Parathyroid adenoma (tissue), 2 donors: ENCODE measurements around the gene LRRFIP2.
"Not testable (repeated sequence)": the region's sequence is repeated elsewhere in the genome, so short reads cannot be mapped to it uniquely, and the experiment has no call there.

Experiments used
- H2AFZ ChIP-seq: fragments of 300-600 bp; sonication (generic); one replicate; pipeline ENCODE4 v1.7.0; 2017; ENCODE audit warnings: antibody characterized with exemption, mild to moderate bottlenecking
- H3K27ac ChIP-seq: fragments of 300-600 bp; sonication (generic); one replicate; pipeline ENCODE4 v1.7.0; 2017
- H3K27me3 ChIP-seq: fragments of 300-600 bp; sonication (generic); one replicate; pipeline ENCODE4 v1.7.0; 2017; ENCODE audit warnings: low read length; ENCODE audit not compliant: control insufficient read depth, insufficient read depth
- H3K36me3 ChIP-seq: fragments of 300-600 bp; sonication (generic); one replicate; pipeline ENCODE4 v1.7.0; 2017; ENCODE audit warnings: low read length; ENCODE audit not compliant: control insufficient read depth, insufficient read depth
- H3K4me1 ChIP-seq: fragments of 300-600 bp; sonication (generic); one replicate; pipeline ENCODE4 v1.7.0; 2017; ENCODE audit warnings: control low read depth
- H3K4me2 ChIP-seq: fragments of 300-600 bp; sonication (generic); one replicate; pipeline ENCODE4 v1.7.0; 2017; ENCODE audit warnings: low read length
- H3K4me3 ChIP-seq: fragments of 300-600 bp; sonication (generic); one replicate; pipeline ENCODE4 v1.7.0; 2017; ENCODE audit warnings: low read depth, low read length
- H3K79me2 ChIP-seq: fragments of 300-600 bp; sonication (generic); one replicate; pipeline ENCODE4 v1.7.0; 2017; ENCODE audit warnings: control low read depth
- H3K9ac ChIP-seq: fragments of 300-600 bp; sonication (generic); one replicate; pipeline ENCODE4 v1.7.0; 2017; ENCODE audit warnings: mild to moderate bottlenecking
- H3K9me3 ChIP-seq: fragments of 300-600 bp; sonication (generic); one replicate; pipeline ENCODE4 v1.7.0; 2017; ENCODE audit warnings: low read length; ENCODE audit not compliant: control insufficient read depth
- CTCF ChIP-seq: fragments of 300-600 bp; sonication (generic); IDR thresholded peaks from one replicate; pipeline ENCODE4 v1.7.0; 2017; ENCODE audit warnings: antibody characterized with exemption, mild to moderate bottlenecking
- donor health status: primary hyperparathyroidism.

Gene LRRFIP2

GRCh38 chr3:37127340-37127739 is 47.0 kb downstream of the LRRFIP2 start:
- no peaks in the 10 kb centered on the region for H3K27me3 ChIP-seq
- no peak overlapping the region for H3K4me2 ChIP-seq
- peaks cover 12% of the 10 kb centered on the region for H3K79me2 ChIP-seq
- H3K9me3 ChIP-seq, result no peaks in the 10 kb centered on the region
- no peak overlapping the region for H3K27ac ChIP-seq
- H3K36me3 ChIP-seq, result no peaks in the 10 kb centered on the region
- TF ChIP-seq CTCF, result no peak
- no peak overlapping the region for H3K9ac ChIP-seq
- H2AFZ ChIP-seq, result no peak overlapping the region
- peaks cover 22% of the 10 kb centered on the region for H3K4me1 ChIP-seq
- no peak overlapping the region for H3K4me3 ChIP-seq

- peaks cover 22% of the 10 kb centered on the region for H3K4me1 ChIP-seq
- no peak overlapping the region for H3K9ac ChIP-seq
- no peak overlapping the region for H2AFZ ChIP-seq
- H3K9me3 ChIP-seq, result no peaks in the 10 kb centered on the region
- H3K27ac ChIP-seq, result no peak overlapping the region
- no peaks in the 10 kb centered on the region for H3K27me3 ChIP-seq
- H3K4me3 ChIP-seq, result no peak overlapping the region
- no peak overlapping the region for H3K4me2 ChIP-seq
- no peaks in the 10 kb centered on the region for H3K36me3 ChIP-seq
- peaks cover 12% of the 10 kb centered on the region for H3K79me2 ChIP-seq
- no peak for TF ChIP-seq CTCF
Observed at GRCh38 chr3:37126856-37127255, 47.5 kb downstream of the LRRFIP2 start.

GRCh38 chr3:37125195-37126073 is 48.9 kb downstream of the LRRFIP2 start:
- no peak overlapping the region for H2AFZ ChIP-seq
- peaks cover 13% of the 10 kb centered on the region for H3K4me1 ChIP-seq
- H3K27me3 ChIP-seq, result no peaks in the 10 kb centered on the region
- H3K4me2 ChIP-seq, result no peak overlapping the region
- H3K4me3 ChIP-seq, result no peak overlapping the region
- H3K9ac ChIP-seq, result no peak overlapping the region
- TF ChIP-seq CTCF, result no peak
- H3K27ac ChIP-seq, result peak overlapping the region; percentile 26
- H3K79me2 ChIP-seq, result peaks cover 12% of the 10 kb centered on the region
- H3K36me3 ChIP-seq, result no peaks in the 10 kb centered on the region
- H3K9me3 ChIP-seq, result no peaks in the 10 kb centered on the region

- H3K79me2 ChIP-seq, result peaks cover 9% of the 10 kb centered on the region
- no peak overlapping the region for H3K4me2 ChIP-seq
- no peak for TF ChIP-seq CTCF
- peak overlapping the region; percentile 26 for H3K27ac ChIP-seq
- H3K36me3 ChIP-seq, result no peaks in the 10 kb centered on the region
- H2AFZ ChIP-seq, result no peak overlapping the region
- no peaks in the 10 kb centered on the region for H3K27me3 ChIP-seq
- no peak overlapping the region for H3K4me3 ChIP-seq
- no peak overlapping the region for H3K9ac ChIP-seq
- H3K9me3 ChIP-seq, result no peaks in the 10 kb centered on the region
- H3K4me1 ChIP-seq, result peaks cover 11% of the 10 kb centered on the region
Observed at GRCh38 chr3:37124435-37124834, 49.9 kb downstream of the LRRFIP2 start.

GRCh38 chr3:37123292-37123691 is 51.1 kb downstream of the LRRFIP2 start:
- TF ChIP-seq CTCF, result no peak
- H3K27ac ChIP-seq, result no peak overlapping the region
- no peaks in the 10 kb centered on the region for H3K9me3 ChIP-seq
- no peak overlapping the region for H3K9ac ChIP-seq
- H3K36me3 ChIP-seq, result no peaks in the 10 kb centered on the region
- H3K79me2 ChIP-seq, result peaks cover 7% of the 10 kb centered on the region
- H3K4me2 ChIP-seq, result no peak overlapping the region
- no peak overlapping the region for H3K4me3 ChIP-seq
- no peaks in the 10 kb centered on the region for H3K27me3 ChIP-seq
- H3K4me1 ChIP-seq, result peaks cover 5% of the 10 kb centered on the region
- H2AFZ ChIP-seq, result no peak overlapping the region

GRCh38 chr3:37122069-37122468 is 52.3 kb downstream of the LRRFIP2 start:
- not testable (repeated sequence) for H3K27me3 ChIP-seq, H3K4me1 ChIP-seq, H3K4me3 ChIP-seq, H3K79me2 ChIP-seq, H3K36me3 ChIP-seq, H2AFZ ChIP-seq, H3K27ac ChIP-seq, H3K9ac ChIP-seq, H3K4me2 ChIP-seq, H3K9me3 ChIP-seq
